ENCODE measurements around the gene TFB2M. TPM values are rescaled to one million over a fixed set of nuclear protein-coding genes. Genes with fewer than 3 reads are reported as not detected.
A peak's percentile ranks its signal among the peaks of the same experiment; 100 is the strongest.
"Not testable (repeated sequence)": the region's sequence is repeated elsewhere in the genome, so short reads cannot be mapped to it uniquely, and the experiment has no call there.

TFB2M gene
- total RNA-seq, 2 experiments from 2014 or later: 10.8 to 11.1 TPM

GRCh38 chr1:246580497-246581370 is 14.7 kb upstream of the TFB2M start:
- CTCF ChIA-PET: no interaction called here
- Mint-ChIP-seq H3K4me3 (no peak overlapping the region), H3K27me3 (ENCODE audit: low read depth) (no peaks in the 10 kb centered on the region), H3K9me3 (no peaks in the 10 kb centered on the region), H3K27ac (no peak overlapping the region), H3K4me1 (ENCODE audit: low read depth) (peaks cover 68% of the 10 kb centered on the region), H3K36me3 (ENCODE audit: low read depth) (peaks cover 5% of the 10 kb centered on the region)
- intact Hi-C loops (cut with micrococcal nuclease): no loop called here
- no peak for DNase-seq

GRCh38 chr1:246579818-246580217 is 13.8 kb upstream of the TFB2M start:
- peaks cover 72% of the 10 kb centered on the region for H3K4me1 Mint-ChIP-seq (ENCODE audit: low read depth)
- no peaks in the 10 kb centered on the region for H3K9me3 Mint-ChIP-seq
- intact Hi-C loops (cut with micrococcal nuclease): loop anchor here (1.0 kb wide), 2 partner anchors 7 to 10 kb away; no protein-coding TSS in a partner anchor
- H3K36me3 Mint-ChIP-seq (ENCODE audit: low read depth): peaks cover 9% of the 10 kb centered on the region
- CTCF ChIA-PET: interaction anchor here (1.9 kb wide), 1 partner anchor 12 kb away, joined by 11 read pairs; no protein-coding TSS in a partner anchor
- no peak overlapping the region for H3K4me3 Mint-ChIP-seq
- DNase-seq: no peak
- H3K27me3 Mint-ChIP-seq (ENCODE audit: low read depth): no peaks in the 10 kb centered on the region
- H3K27ac Mint-ChIP-seq: peak overlapping the region; percentile 51

GRCh38 chr1:246577720-246578106 is 11.7 kb upstream of the TFB2M start:
- CTCF ChIA-PET: interaction anchor here (1.9 kb wide), 1 partner anchor 10 kb away, joined by 11 read pairs; no protein-coding TSS in a partner anchor

GRCh38 chr1:246577082-246577719 is 11.1 kb upstream of the TFB2M start:
- peaks cover 70% of the 10 kb centered on the region for H3K4me1 Mint-ChIP-seq (ENCODE audit: low read depth)
- peak; percentile 22 for DNase-seq
- CTCF ChIA-PET: no interaction called here
- no peaks in the 10 kb centered on the region for H3K9me3 Mint-ChIP-seq
- H3K4me3 Mint-ChIP-seq: peak overlapping the region; percentile 63
- intact Hi-C loops (cut with micrococcal nuclease): no loop called here
- peak overlapping the region; percentile 83 for H3K27ac Mint-ChIP-seq
- peaks cover 8% of the 10 kb centered on the region for H3K36me3 Mint-ChIP-seq (ENCODE audit: low read depth)
- no peaks in the 10 kb centered on the region for H3K27me3 Mint-ChIP-seq (ENCODE audit: low read depth)

More at GRCh38 chr1:246577720-246578106, 11.7 kb upstream of the TFB2M start:
- no peak for DNase-seq
- intact Hi-C loops (cut with micrococcal nuclease): no loop called here
- Mint-ChIP-seq H3K27me3 (ENCODE audit: low read depth) (no peaks in the 10 kb centered on the region), H3K4me3 (no peak overlapping the region), H3K4me1 (ENCODE audit: low read depth) (peaks cover 71% of the 10 kb centered on the region), H3K9me3 (no peaks in the 10 kb centered on the region), H3K27ac (peak overlapping the region; percentile 83), H3K36me3 (ENCODE audit: low read depth) (peaks cover 8% of the 10 kb centered on the region)

- Mint-ChIP-seq H3K9me3 (no peaks in the 10 kb centered on the region), H3K4me1 (ENCODE audit: low read depth) (peaks cover 71% of the 10 kb centered on the region), H3K27ac (peak overlapping the region; percentile 83), H3K4me3 (no peak overlapping the region), H3K27me3 (ENCODE audit: low read depth) (no peaks in the 10 kb centered on the region), H3K36me3 (ENCODE audit: low read depth) (peaks cover 6% of the 10 kb centered on the region)
- intact Hi-C loops (cut with micrococcal nuclease): no loop called here
- CTCF ChIA-PET: no interaction called here
- no peak for DNase-seq
These were observed 10.6 kb upstream of the TFB2M start for GRCh38 chr1:246576709-246577032.

- CTCF ChIA-PET: interaction anchor here (0.9 kb wide), 1 partner anchor 80 kb away, joined by 4 read pairs; no protein-coding TSS in a partner anchor
- Mint-ChIP-seq H3K9me3 (no peaks in the 10 kb centered on the region), H3K27ac (peak overlapping the region; percentile 82), H3K27me3 (ENCODE audit: low read depth) (no peaks in the 10 kb centered on the region), H3K4me1 (ENCODE audit: low read depth) (peaks cover 66% of the 10 kb centered on the region), H3K4me3 (peak overlapping the region; percentile 29), H3K36me3 (ENCODE audit: low read depth) (peaks cover 8% of the 10 kb centered on the region)
- intact Hi-C loops (cut with micrococcal nuclease): no loop called here
- DNase-seq: no peak
These were observed 7.4 kb upstream of the TFB2M start for GRCh38 chr1:246573491-246573890.

- no peak for DNase-seq
- no peaks in the 10 kb centered on the region for H3K27me3 Mint-ChIP-seq (ENCODE audit: low read depth)
- peak overlapping the region; percentile 43 for H3K4me3 Mint-ChIP-seq
- H3K27ac Mint-ChIP-seq: peak overlapping the region; percentile 82
- peaks cover 68% of the 10 kb centered on the region for H3K4me1 Mint-ChIP-seq (ENCODE audit: low read depth)
- intact Hi-C loops (cut with micrococcal nuclease): no loop called here
- peaks cover 8% of the 10 kb centered on the region for H3K36me3 Mint-ChIP-seq (ENCODE audit: low read depth)
- H3K9me3 Mint-ChIP-seq: no peaks in the 10 kb centered on the region
- CTCF ChIA-PET: no interaction called here
These were observed 6.7 kb upstream of the TFB2M start for GRCh38 chr1:246572785-246573184.

GRCh38 chr1:246571953-246572352 is 5.9 kb upstream of the TFB2M start:
- Mint-ChIP-seq H3K9me3 (no peaks in the 10 kb centered on the region), H3K36me3 (ENCODE audit: low read depth) (peaks cover 8% of the 10 kb centered on the region), H3K4me1 (ENCODE audit: low read depth) (peaks cover 64% of the 10 kb centered on the region), H3K27ac (peak overlapping the region; percentile 98), H3K4me3 (no peak overlapping the region), H3K27me3 (ENCODE audit: low read depth) (no peaks in the 10 kb centered on the region)
- intact Hi-C loops (cut with micrococcal nuclease): no loop called here
- DNase-seq: peak; percentile 12
- CTCF ChIA-PET: no interaction called here

- H3K27me3 Mint-ChIP-seq (ENCODE audit: low read depth); intact Hi-C loops (cut with micrococcal nuclease); H3K9me3 Mint-ChIP-seq; H3K36me3 Mint-ChIP-seq (ENCODE audit: low read depth); CTCF ChIA-PET: not testable (repeated sequence)
- DNase-seq: peak; percentile 7
- peak overlapping the region; percentile 46 for H3K4me3 Mint-ChIP-seq
- H3K27ac Mint-ChIP-seq: peak overlapping the region; percentile 98
- peaks cover 57% of the 10 kb centered on the region for H3K4me1 Mint-ChIP-seq (ENCODE audit: low read depth)
These were observed 5.2 kb upstream of the TFB2M start for GRCh38 chr1:246571309-246571708.

GRCh38 chr1:246569248-246570238 is 3.5 kb upstream of the TFB2M start:
- peak overlapping the region; percentile 71 for H3K4me3 Mint-ChIP-seq
- peaks cover 6% of the 10 kb centered on the region for H3K36me3 Mint-ChIP-seq (ENCODE audit: low read depth)
- H3K27me3 Mint-ChIP-seq (ENCODE audit: low read depth): no peaks in the 10 kb centered on the region
- peak; percentile 60 for DNase-seq
- peak overlapping the region; percentile 98 for H3K27ac Mint-ChIP-seq
- peaks cover 59% of the 10 kb centered on the region for H3K4me1 Mint-ChIP-seq (ENCODE audit: low read depth)
- intact Hi-C loops (cut with micrococcal nuclease): loop anchor here (1.0 to 10.0 kb wide), 10 partner anchors 10 to 1915 kb away; partner anchors contain the start of genes AHCTF1, DESI2 and ZNF669
- CTCF ChIA-PET: interaction anchor here (0.7 kb wide), 1 partner anchor 44 kb away, joined by 5 read pairs; no protein-coding TSS in a partner anchor
- H3K9me3 Mint-ChIP-seq: no peaks in the 10 kb centered on the region

GRCh38 chr1:246567646-246568235 is 1.7 kb upstream of the TFB2M start:
- peaks cover 55% of the 10 kb centered on the region for H3K4me1 Mint-ChIP-seq (ENCODE audit: low read depth)
- intact Hi-C loops (cut with micrococcal nuclease): loop anchor here (2.0 to 10.0 kb wide), 12 partner anchors 19 to 1913 kb away; partner anchors contain the start of genes COX20, DESI2, SCCPDH and ZNF669
- H3K9me3 Mint-ChIP-seq: no peaks in the 10 kb centered on the region
- H3K4me3 Mint-ChIP-seq: peak overlapping the region; percentile 96
- DNase-seq: no peak
- no peaks in the 10 kb centered on the region for H3K27me3 Mint-ChIP-seq (ENCODE audit: low read depth)
- CTCF ChIA-PET: interaction anchor here (0.6 to 1.2 kb wide), 2 partner anchors 11 to 56 kb away, joined by 5 to 11 read pairs; no protein-coding TSS in a partner anchor
- H3K27ac Mint-ChIP-seq: peak overlapping the region; percentile 94
- peaks cover 9% of the 10 kb centered on the region for H3K36me3 Mint-ChIP-seq (ENCODE audit: low read depth)

All from activated naive CD4-positive, alpha-beta T cell treated with anti-CD3 and anti-CD28 coated beads for 36 hours (primary cell).